ENCODE data around the gene EXOSC5.

The EXOSC5 gene

GRCh38 chr19:41344162-41344561 is 53.0 kb downstream of the EXOSC5 start:
- TF ChIP-seq, protein P1, sequence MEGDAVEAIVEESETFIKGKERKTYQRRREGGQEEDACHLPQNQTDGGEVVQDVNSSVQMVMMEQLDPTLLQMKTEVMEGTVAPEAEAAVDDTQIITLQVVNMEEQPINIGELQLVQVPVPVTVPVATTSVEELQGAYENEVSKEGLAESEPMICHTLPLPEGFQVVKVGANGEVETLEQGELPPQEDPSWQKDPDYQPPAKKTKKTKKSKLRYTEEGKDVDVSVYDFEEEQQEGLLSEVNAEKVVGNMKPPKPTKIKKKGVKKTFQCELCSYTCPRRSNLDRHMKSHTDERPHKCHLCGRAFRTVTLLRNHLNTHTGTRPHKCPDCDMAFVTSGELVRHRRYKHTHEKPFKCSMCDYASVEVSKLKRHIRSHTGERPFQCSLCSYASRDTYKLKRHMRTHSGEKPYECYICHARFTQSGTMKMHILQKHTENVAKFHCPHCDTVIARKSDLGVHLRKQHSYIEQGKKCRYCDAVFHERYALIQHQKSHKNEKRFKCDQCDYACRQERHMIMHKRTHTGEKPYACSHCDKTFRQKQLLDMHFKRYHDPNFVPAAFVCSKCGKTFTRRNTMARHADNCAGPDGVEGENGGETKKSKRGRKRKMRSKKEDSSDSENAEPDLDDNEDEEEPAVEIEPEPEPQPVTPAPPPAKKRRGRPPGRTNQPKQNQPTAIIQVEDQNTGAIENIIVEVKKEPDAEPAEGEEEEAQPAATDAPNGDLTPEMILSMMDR (conservative IDR thresholded peaks at IDR 0.05; ENCODE audit: low read depth, low read length), result no peak
- H3K4me3 ChIP-seq (ENCODE audit: low read length), result no peak overlapping the region
- no peak for DNase-seq (ENCODE audit: low read depth)

GRCh38 chr19:41341669-41342490 is 55.3 kb downstream of the EXOSC5 start:
- DNase-seq (ENCODE audit: low read depth), result no peak
- TF ChIP-seq, protein P1 (conservative IDR thresholded peaks at IDR 0.05; ENCODE audit: low read depth, low read length), result no peak
- H3K4me3 ChIP-seq (ENCODE audit: low read length), result no peak overlapping the region

- TF ChIP-seq, protein P1 (conservative IDR thresholded peaks at IDR 0.05; ENCODE audit: low read depth, low read length), result no peak
Measured at GRCh38 chr19:41339936-41340335, 57.2 kb downstream of the EXOSC5 start.

More at GRCh38 chr19:41339936-41340335, 57.2 kb downstream of the EXOSC5 start:
- DNase-seq (ENCODE audit: low read depth), result no peak
- H3K4me3 ChIP-seq (ENCODE audit: low read length), result no peak overlapping the region
